ENCODE results near the gene ENTPD5. TPM values are rescaled to one million over a fixed set of nuclear protein-coding genes. Genes with fewer than 3 reads are reported as not detected.
A peak's percentile ranks its signal among the peaks of the same experiment; 100 is the strongest.

ENTPD5 gene
- total RNA-seq, 1 donor from 2014 or later, result 22.2 TPM

- Mint-ChIP-seq H3K4me1 (ENCODE audit: unreplicated experiment) (no peaks in the 10 kb centered on the region), H3K27me3 (no peaks in the 10 kb centered on the region), H3K27ac (no peak overlapping the region), H3K4me3 (no peak overlapping the region), H3K36me3 (no peaks in the 10 kb centered on the region), H3K9me3 (no peaks in the 10 kb centered on the region)
- no peak for TF ChIP-seq CTCF (conservative IDR thresholded peaks at IDR 0.05)
- no peak for DNase-seq (ENCODE audit: extremely low spot score, unreplicated experiment)
Measured at GRCh38 chr14:74035556-74035955, 16.5 kb upstream of the ENTPD5 start.

GRCh38 chr14:74034572-74034971 is 15.5 kb upstream of the ENTPD5 start:
- no peak for DNase-seq (ENCODE audit: extremely low spot score, unreplicated experiment)
- Mint-ChIP-seq H3K36me3 (no peaks in the 10 kb centered on the region), H3K9me3 (no peaks in the 10 kb centered on the region), H3K27me3 (no peaks in the 10 kb centered on the region), H3K4me3 (no peak overlapping the region), H3K27ac (no peak overlapping the region), H3K4me1 (ENCODE audit: unreplicated experiment) (no peaks in the 10 kb centered on the region)
- TF ChIP-seq CTCF (conservative IDR thresholded peaks at IDR 0.05), result no peak

GRCh38 chr14:74029136-74029535 is 10.0 kb upstream of the ENTPD5 start:
- no peak for TF ChIP-seq CTCF (conservative IDR thresholded peaks at IDR 0.05)
- no peak for DNase-seq (ENCODE audit: extremely low spot score, unreplicated experiment)
- Mint-ChIP-seq H3K9me3 (no peaks in the 10 kb centered on the region), H3K36me3 (no peaks in the 10 kb centered on the region), H3K27me3 (no peaks in the 10 kb centered on the region), H3K27ac (no peak overlapping the region), H3K4me3 (no peak overlapping the region), H3K4me1 (ENCODE audit: unreplicated experiment) (no peaks in the 10 kb centered on the region)

GRCh38 chr14:74022346-74022745 is 3.3 kb upstream of the ENTPD5 start:
- no peak for DNase-seq (ENCODE audit: extremely low spot score, unreplicated experiment)
- Mint-ChIP-seq H3K27ac (no peak overlapping the region), H3K9me3 (no peaks in the 10 kb centered on the region), H3K36me3 (no peaks in the 10 kb centered on the region), H3K4me1 (ENCODE audit: unreplicated experiment) (no peaks in the 10 kb centered on the region), H3K4me3 (no peak overlapping the region), H3K27me3 (no peaks in the 10 kb centered on the region)
- TF ChIP-seq CTCF (conservative IDR thresholded peaks at IDR 0.05), result no peak

GRCh38 chr14:74019408-74020137 is 485 bp upstream of the ENTPD5 start:
- Mint-ChIP-seq H3K9me3 (no peaks in the 10 kb centered on the region), H3K27me3 (no peaks in the 10 kb centered on the region), H3K27ac (peak overlapping the region; percentile 99), H3K36me3 (no peaks in the 10 kb centered on the region), H3K4me1 (ENCODE audit: unreplicated experiment) (no peaks in the 10 kb centered on the region), H3K4me3 (peak overlapping the region; percentile 94)
- no peak for DNase-seq (ENCODE audit: extremely low spot score, unreplicated experiment)
- TF ChIP-seq CTCF (conservative IDR thresholded peaks at IDR 0.05), result no peak

Data from type B pancreatic cell (in vitro differentiated cells).